ENCODE measurements around the gene FGFR3.

GRCh38 chr4:1839282-1839681 is 46.2 kb downstream of the FGFR3 start:
- TF ChIP-seq CTCF (IDR thresholded peaks at IDR 0.05): no peak
- TF ChIP-seq POLR2A (IDR thresholded peaks at IDR 0.05): no peak

Measured in thyroid gland (tissue), 4 donors.